HL-60 (cell line): ENCODE measurements around the gene RUFY2.

ENCODE experiments used
- DNase-seq, 2 experiments: peaks; one replicate each; pipeline ENCODE4 v3.0.0-alpha.2; 2010 to 2020; ENCODE audit warnings: low read depth in 1 of 2, low spot score in 1 of 2
- H3K27ac ChIP-seq: fragments of 250-450 bp; sonication (Bioruptor Pico); replicated peaks from 2 replicates; pipeline ENCODE4 v1.5.1; 2020; ENCODE audit warnings: mild to moderate bottlenecking, moderate library complexity
- H3K27me3 ChIP-seq: fragments of 250-450 bp; sonication (Bioruptor Pico); 2 replicates; pipeline ENCODE4 v1.5.1; 2021; ENCODE audit warnings: mild to moderate bottlenecking, moderate library complexity; ENCODE audit not compliant: insufficient read depth, poor library complexity, severe bottlenecking
- H3K4me3 ChIP-seq: replicated peaks from 2 replicates; pipeline ENCODE4 v1.5.1; 2011; ENCODE audit warnings: mild to moderate bottlenecking, control low read depth, low read length; ENCODE audit not compliant: insufficient read depth
- GABPA ChIP-seq: IDR thresholded peaks from 2 replicates; pipeline ENCODE4 v1.6.1; 2012; ENCODE audit warnings: low read depth
- POLR2AphosphoS5 ChIP-seq: IDR thresholded peaks from 2 replicates; pipeline ENCODE4 v1.6.1; 2012; ENCODE audit warnings: low read depth
- SPI1 ChIP-seq: IDR thresholded peaks from 2 replicates; pipeline ENCODE4 v1.6.1; 2012; ENCODE audit warnings: low read depth, mild to moderate bottlenecking, borderline replicate concordance
- TF ChIP-seq, protein P1 (sequence below): IDR thresholded peaks from one replicate; pipeline ENCODE4 v1.5.1; 2011; ENCODE audit warnings: low read length, control low read depth, inconsistent platforms; ENCODE audit not compliant: insufficient read depth
- TF ChIP-seq, protein P2 (sequence below): IDR thresholded peaks from 2 replicates; pipeline ENCODE4 v1.6.1; 2012; ENCODE audit warnings: low read depth; ENCODE audit not compliant: insufficient replicate concordance

The RUFY2 gene

DNA sequence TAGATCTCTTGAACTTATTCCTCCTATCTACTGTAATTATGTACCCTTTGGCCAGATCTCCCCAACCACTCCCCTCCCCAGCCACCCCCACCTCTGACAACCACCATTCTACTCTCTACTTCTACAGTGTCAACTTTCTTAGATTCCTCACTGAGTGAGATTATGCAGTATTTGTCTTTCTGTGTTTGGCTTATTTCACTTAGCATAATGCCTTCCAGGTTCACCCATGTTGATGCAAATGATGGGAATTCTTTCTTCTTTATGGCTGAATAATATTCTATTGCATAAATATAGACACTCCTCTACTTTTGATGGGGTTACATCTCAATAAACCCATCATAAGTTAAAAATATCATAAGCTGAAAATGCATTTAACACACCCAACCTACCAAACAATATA lies 96.5 kb downstream of the RUFY2 start:
- TF ChIP-seq, protein P1, sequence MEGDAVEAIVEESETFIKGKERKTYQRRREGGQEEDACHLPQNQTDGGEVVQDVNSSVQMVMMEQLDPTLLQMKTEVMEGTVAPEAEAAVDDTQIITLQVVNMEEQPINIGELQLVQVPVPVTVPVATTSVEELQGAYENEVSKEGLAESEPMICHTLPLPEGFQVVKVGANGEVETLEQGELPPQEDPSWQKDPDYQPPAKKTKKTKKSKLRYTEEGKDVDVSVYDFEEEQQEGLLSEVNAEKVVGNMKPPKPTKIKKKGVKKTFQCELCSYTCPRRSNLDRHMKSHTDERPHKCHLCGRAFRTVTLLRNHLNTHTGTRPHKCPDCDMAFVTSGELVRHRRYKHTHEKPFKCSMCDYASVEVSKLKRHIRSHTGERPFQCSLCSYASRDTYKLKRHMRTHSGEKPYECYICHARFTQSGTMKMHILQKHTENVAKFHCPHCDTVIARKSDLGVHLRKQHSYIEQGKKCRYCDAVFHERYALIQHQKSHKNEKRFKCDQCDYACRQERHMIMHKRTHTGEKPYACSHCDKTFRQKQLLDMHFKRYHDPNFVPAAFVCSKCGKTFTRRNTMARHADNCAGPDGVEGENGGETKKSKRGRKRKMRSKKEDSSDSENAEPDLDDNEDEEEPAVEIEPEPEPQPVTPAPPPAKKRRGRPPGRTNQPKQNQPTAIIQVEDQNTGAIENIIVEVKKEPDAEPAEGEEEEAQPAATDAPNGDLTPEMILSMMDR: no peak
- no peak for TF ChIP-seq SPI1
- no peak for TF ChIP-seq POLR2AphosphoS5
- no peak for TF ChIP-seq GABPA
- TF ChIP-seq, protein P2, sequence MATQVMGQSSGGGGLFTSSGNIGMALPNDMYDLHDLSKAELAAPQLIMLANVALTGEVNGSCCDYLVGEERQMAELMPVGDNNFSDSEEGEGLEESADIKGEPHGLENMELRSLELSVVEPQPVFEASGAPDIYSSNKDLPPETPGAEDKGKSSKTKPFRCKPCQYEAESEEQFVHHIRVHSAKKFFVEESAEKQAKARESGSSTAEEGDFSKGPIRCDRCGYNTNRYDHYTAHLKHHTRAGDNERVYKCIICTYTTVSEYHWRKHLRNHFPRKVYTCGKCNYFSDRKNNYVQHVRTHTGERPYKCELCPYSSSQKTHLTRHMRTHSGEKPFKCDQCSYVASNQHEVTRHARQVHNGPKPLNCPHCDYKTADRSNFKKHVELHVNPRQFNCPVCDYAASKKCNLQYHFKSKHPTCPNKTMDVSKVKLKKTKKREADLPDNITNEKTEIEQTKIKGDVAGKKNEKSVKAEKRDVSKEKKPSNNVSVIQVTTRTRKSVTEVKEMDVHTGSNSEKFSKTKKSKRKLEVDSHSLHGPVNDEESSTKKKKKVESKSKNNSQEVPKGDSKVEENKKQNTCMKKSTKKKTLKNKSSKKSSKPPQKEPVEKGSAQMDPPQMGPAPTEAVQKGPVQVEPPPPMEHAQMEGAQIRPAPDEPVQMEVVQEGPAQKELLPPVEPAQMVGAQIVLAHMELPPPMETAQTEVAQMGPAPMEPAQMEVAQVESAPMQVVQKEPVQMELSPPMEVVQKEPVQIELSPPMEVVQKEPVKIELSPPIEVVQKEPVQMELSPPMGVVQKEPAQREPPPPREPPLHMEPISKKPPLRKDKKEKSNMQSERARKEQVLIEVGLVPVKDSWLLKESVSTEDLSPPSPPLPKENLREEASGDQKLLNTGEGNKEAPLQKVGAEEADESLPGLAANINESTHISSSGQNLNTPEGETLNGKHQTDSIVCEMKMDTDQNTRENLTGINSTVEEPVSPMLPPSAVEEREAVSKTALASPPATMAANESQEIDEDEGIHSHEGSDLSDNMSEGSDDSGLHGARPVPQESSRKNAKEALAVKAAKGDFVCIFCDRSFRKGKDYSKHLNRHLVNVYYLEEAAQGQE: no peak
- no peak overlapping the region for H3K27ac ChIP-seq
- H3K27me3 ChIP-seq: no peaks in the 10 kb centered on the region
- no peak for DNase-seq
- no peak overlapping the region for H3K4me3 ChIP-seq

DNA sequence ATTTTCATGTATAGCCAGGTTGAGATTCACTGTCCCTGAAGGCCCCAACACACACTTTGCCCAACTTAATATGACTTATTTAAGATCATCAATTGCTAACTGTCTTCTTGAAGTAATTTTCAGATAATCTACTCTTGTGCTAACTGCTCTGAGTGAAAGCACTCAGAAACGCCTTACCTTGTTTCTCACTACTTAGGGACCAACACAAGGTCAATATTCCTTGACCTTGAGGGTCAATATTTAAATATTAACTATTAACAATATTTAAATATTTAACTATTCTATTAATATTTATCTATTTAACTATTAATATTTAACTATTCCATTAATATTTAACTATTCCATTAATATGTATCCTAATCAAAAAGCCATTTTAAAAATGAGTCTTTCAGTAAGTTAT lies 101.2 kb downstream of the RUFY2 start:
- DNase-seq: no peak
- H3K27me3 ChIP-seq: no peaks in the 10 kb centered on the region
- TF ChIP-seq GABPA (no peak), POLR2AphosphoS5 (no peak), SPI1 (no peak)
- TF ChIP-seq, protein P1: no peak
- TF ChIP-seq, protein P2: no peak

DNA sequence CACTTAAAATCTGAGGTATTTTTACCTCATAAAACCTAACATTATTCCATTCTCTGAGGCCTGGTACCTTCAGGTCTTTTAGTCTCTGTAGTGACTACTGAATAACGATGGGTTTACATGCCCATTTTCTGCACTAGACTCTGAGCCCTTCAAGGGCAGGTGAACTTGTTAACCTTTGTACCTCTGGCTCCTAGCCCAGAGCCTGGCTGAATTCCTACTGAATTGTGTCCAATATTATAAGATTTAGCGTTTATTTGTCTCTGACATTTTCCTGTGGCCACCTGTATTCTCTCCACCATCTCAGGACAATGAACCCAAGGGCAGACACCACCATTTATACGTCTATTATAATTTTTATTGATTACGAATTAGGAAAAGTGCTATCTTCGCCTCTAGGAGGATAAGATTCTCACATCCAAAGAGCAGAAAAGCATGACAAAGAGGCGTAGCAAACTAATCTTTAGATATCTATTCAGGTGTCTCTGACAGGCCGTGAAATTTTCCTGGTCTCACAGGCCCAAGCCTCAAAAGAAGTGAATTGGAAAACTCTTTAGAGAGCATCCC lies 103.1 kb downstream of the RUFY2 start:
- no peak for DNase-seq
- TF ChIP-seq, protein P2: no peak
- TF ChIP-seq SPI1: no peak
- TF ChIP-seq, protein P1: no peak
- TF ChIP-seq GABPA: no peak
- TF ChIP-seq POLR2AphosphoS5: no peak
- no peak overlapping the region for H3K27ac ChIP-seq

More for the DNA sequence above, 101.2 kb downstream of the RUFY2 start:
- Histone ChIP-seq H3K4me3 (no peak overlapping the region), H3K27ac (no peak overlapping the region)

More for the DNA sequence above, 103.1 kb downstream of the RUFY2 start:
- Histone ChIP-seq H3K27me3 (no peaks in the 10 kb centered on the region), H3K4me3 (no peak overlapping the region)
